Activated B cell treated with CpG ODN at 0.5 μM for 24 hours (primary cell): ENCODE data around the gene DNAAF5. TPM values are rescaled to one million over a fixed set of nuclear protein-coding genes. Genes with fewer than 3 reads are reported as not detected.

Experiments used
- ATAC-seq: fragments of 200-7000 bp; cut with Tn5 transposase; one replicate; pipeline ENCODE4 v1.10.0; 2021; ENCODE audit warnings: low read depth, mild to moderate bottlenecking, moderate library complexity
- CTCF ChIA-PET: fragments of 350-600 bp; sonication (Branson Sonifier 250); formaldehyde crosslinking; loops from one replicate; lab custom pipeline; 2021; ENCODE audit warnings: antibody characterized with exemption; lab: Charles Lee
- POLR2A ChIA-PET: fragments of 350-600 bp; sonication (Branson Sonifier 250); formaldehyde crosslinking; loops from one replicate; lab custom pipeline; 2021; ENCODE audit warnings: antibody characterized with exemption; lab: Charles Lee
- DNase-seq: peaks from one replicate; pipeline ENCODE4 v3.0.0; 2022
- H3K27ac Mint-ChIP-seq: one replicate; pipeline ENCODE4 v1.8.0; 2020; ENCODE audit warnings: mixed read lengths
- H3K27me3 Mint-ChIP-seq: one replicate; pipeline ENCODE4 v1.8.0; 2021; ENCODE audit warnings: mixed read lengths
- H3K36me3 Mint-ChIP-seq: one replicate; pipeline ENCODE4 v1.8.0; 2021; ENCODE audit warnings: low read depth, mixed read lengths
- H3K4me1 Mint-ChIP-seq: one replicate; pipeline ENCODE4 v1.8.0; 2021; ENCODE audit warnings: mixed read lengths
- H3K4me3 Mint-ChIP-seq: one replicate; pipeline ENCODE4 v1.8.0; 2020; ENCODE audit warnings: mild to moderate bottlenecking, mixed read lengths
- H3K9me3 Mint-ChIP-seq: one replicate; pipeline ENCODE4 v1.8.0; 2020; ENCODE audit warnings: mixed read lengths
- CTCF ChIP-seq: fragments of 200-600 bp; IDR thresholded peaks from one replicate; pipeline ENCODE4 v1.8.0; 2022; ENCODE audit warnings: antibody characterized with exemption, mild to moderate bottlenecking
- intact Hi-C: fragments of 100-400 bp; cut with micrococcal nuclease; formaldehyde crosslinking; loops from one replicate; pipeline ENCODE4 v1.15.1; 2024
- total RNA-seq: library from RNA; stranded (reverse); gene quantifications from 2 replicates; pipeline ENCODE4 v1.2.3, GENCODE V29; 2022

Gene DNAAF5
- total RNA-seq, 1 donor from 2014 or later: 23.5 TPM

- intact Hi-C loops: no loop called here
- no peaks in the 10 kb centered on the region for H3K9me3 Mint-ChIP-seq
- CTCF ChIA-PET: interaction anchor here (0.9 kb wide), 1 partner anchor 447 kb away, joined by 3 read pairs; no protein-coding TSS in a partner anchor
Observed at GRCh38 chr7:768881-769504, 42.5 kb downstream of the DNAAF5 start.

GRCh38 chr7:770336-770735, 43.8 kb downstream of the DNAAF5 start:
- ATAC-seq: no peak
- POLR2A ChIA-PET: no interaction called here

More at GRCh38 chr7:768881-769504, 42.5 kb downstream of the DNAAF5 start:
- Mint-ChIP-seq H3K4me3 (no peak overlapping the region), H3K27ac (no peak overlapping the region), H3K36me3 (peaks cover 54% of the 10 kb centered on the region), H3K27me3 (no peaks in the 10 kb centered on the region), H3K4me1 (no peaks in the 10 kb centered on the region)
- no peak for DNase-seq
- POLR2A ChIA-PET: no interaction called here
- no peak for ATAC-seq
- TF ChIP-seq CTCF: no peak

GRCh38 chr7:770741-771166, 44.3 kb downstream of the DNAAF5 start:
- CTCF ChIA-PET: interaction anchor here (0.8 to 1.0 kb wide), 2 partner anchors 438 to 449 kb away, joined by 3 read pairs; no protein-coding TSS in a partner anchor
- H3K9me3 Mint-ChIP-seq: no peaks in the 10 kb centered on the region
- POLR2A ChIA-PET: no interaction called here
- H3K4me3 Mint-ChIP-seq: no peak overlapping the region
- ATAC-seq (no peak), DNase-seq (no peak)
- no peak overlapping the region for H3K27ac Mint-ChIP-seq
- no peak for TF ChIP-seq CTCF
- no peaks in the 10 kb centered on the region for H3K27me3 Mint-ChIP-seq
- intact Hi-C loops: no loop called here
- no peaks in the 10 kb centered on the region for H3K4me1 Mint-ChIP-seq
- peaks cover 49% of the 10 kb centered on the region for H3K36me3 Mint-ChIP-seq

More at GRCh38 chr7:770336-770735, 43.8 kb downstream of the DNAAF5 start:
- H3K36me3 Mint-ChIP-seq: peaks cover 49% of the 10 kb centered on the region
- H3K9me3 Mint-ChIP-seq: no peaks in the 10 kb centered on the region
- no peaks in the 10 kb centered on the region for H3K27me3 Mint-ChIP-seq
- no peak for TF ChIP-seq CTCF
- CTCF ChIA-PET: interaction anchor here (0.8 to 1.0 kb wide), 2 partner anchors 437 to 448 kb away, joined by 3 read pairs; no protein-coding TSS in a partner anchor
- no peaks in the 10 kb centered on the region for H3K4me1 Mint-ChIP-seq
- no peak for DNase-seq
- H3K4me3 Mint-ChIP-seq: no peak overlapping the region
- intact Hi-C loops: no loop called here
- H3K27ac Mint-ChIP-seq: no peak overlapping the region

- DNase-seq: no peak
- no peaks in the 10 kb centered on the region for H3K27me3 Mint-ChIP-seq
- no peak for ATAC-seq
- H3K36me3 Mint-ChIP-seq: peaks cover 49% of the 10 kb centered on the region
- ChIA-PET CTCF (interaction anchor here (0.7 to 1.0 kb wide), 3 partner anchors 438 to 452 kb away, joined by 3 read pairs; no protein-coding TSS in a partner anchor), POLR2A (interaction anchor here (0.6 kb wide), 1 partner anchor 60 kb away, joined by 3 read pairs; no protein-coding TSS in a partner anchor)
- intact Hi-C loops: no loop called here
- H3K4me3 Mint-ChIP-seq: no peak overlapping the region
- H3K9me3 Mint-ChIP-seq: no peaks in the 10 kb centered on the region
- TF ChIP-seq CTCF: no peak
- H3K27ac Mint-ChIP-seq: no peak overlapping the region
- H3K4me1 Mint-ChIP-seq: no peaks in the 10 kb centered on the region
Observed at GRCh38 chr7:771234-772004, 44.9 kb downstream of the DNAAF5 start.

- Mint-ChIP-seq H3K4me3 (no peak overlapping the region), H3K36me3 (peaks cover 49% of the 10 kb centered on the region), H3K27me3 (no peaks in the 10 kb centered on the region), H3K9me3 (no peaks in the 10 kb centered on the region), H3K27ac (no peak overlapping the region), H3K4me1 (no peaks in the 10 kb centered on the region)
- intact Hi-C loops: no loop called here
- POLR2A ChIA-PET: interaction anchor here (0.6 kb wide), 1 partner anchor 60 kb away, joined by 3 read pairs; no protein-coding TSS in a partner anchor
- CTCF ChIA-PET: interaction anchor here (0.7 kb wide), 1 partner anchor 453 kb away, joined by 3 read pairs; no protein-coding TSS in a partner anchor
- no peak for DNase-seq
- no peak for ATAC-seq
- TF ChIP-seq CTCF: no peak
Observed at GRCh38 chr7:772005-772294, 45.5 kb downstream of the DNAAF5 start.
